Urinary bladder (tissue), 4 donors: ENCODE data around the gene ARHGEF10L. TPM values are rescaled to one million over a fixed set of nuclear protein-coding genes. Genes with fewer than 3 reads are reported as not detected.

Source experiments
- DNase-seq: peaks from one replicate; pipeline ENCODE4 v3.0.0-alpha.2; 2015; ENCODE audit errors: extremely low spot score
- H3K27ac ChIP-seq: one replicate; pipeline ENCODE4 v1.5.1; 2013; ENCODE audit warnings: low read depth, mild to moderate bottlenecking, moderate library complexity
- H3K36me3 ChIP-seq: one replicate; pipeline ENCODE4 v1.6.1; 2013; ENCODE audit warnings: mild to moderate bottlenecking, moderate library complexity; ENCODE audit not compliant: insufficient read depth
- H3K4me1 ChIP-seq: one replicate; pipeline ENCODE4 v1.6.1; 2013; ENCODE audit warnings: mild to moderate bottlenecking, moderate library complexity; ENCODE audit not compliant: insufficient read depth
- H3K4me3 ChIP-seq: one replicate; pipeline ENCODE4 v1.5.1; 2013; ENCODE audit warnings: low read depth, low read length
- WGBS: extraction: QIAGEN DNeasy Blood & Tissue Kit; methylation state at CpG from one replicate; pipeline ENCODE4 v1.1.7; 2013; 5-methylcytosine and 5-hydroxymethylcytosine counted together
- polyA plus RNA-seq: library from polyadenylated mRNA; stranded (reverse); fragments of 200-250 nt; gene quantifications from one replicate; pipeline ENCODE4 v1.2.3, GENCODE V29; 2013
- total RNA-seq: library from RNA; depleted of rRNA; stranded (reverse); fragments of >200 nt; gene quantifications from one replicate; pipeline ENCODE4 v1.2.3, GENCODE V29; 2014
- donor health status: healthy with polysubstance abuse.
- donor health status: healthy.

Gene ARHGEF10L
- total and polyA plus RNA-seq, 2 donors, result 26.5 to 41.4 TPM

GRCh38 chr1:17632541-17633184 lies 93.2 kb downstream of the ARHGEF10L start:
- Histone ChIP-seq H3K4me3 (no peak overlapping the region), H3K4me1 (no peaks in the 10 kb centered on the region), H3K27ac (no peak overlapping the region), H3K36me3 (peaks cover 4% of the 10 kb centered on the region)
- WGBS, result 87% methylated on average over 12 of the region's 12 CpGs
- no peak for DNase-seq

GRCh38 chr1:17633654-17634053 lies 94.2 kb downstream of the ARHGEF10L start:
- Histone ChIP-seq H3K4me3 (no peak overlapping the region), H3K27ac (no peak overlapping the region), H3K4me1 (no peaks in the 10 kb centered on the region), H3K36me3 (peaks cover 4% of the 10 kb centered on the region)
- no peak for DNase-seq
- WGBS, result 80% methylated on average over 8 of the region's 8 CpGs

- WGBS, result 91% methylated on average over 5 of the region's 5 CpGs
- Histone ChIP-seq H3K4me3 (no peak overlapping the region), H3K36me3 (peaks cover 4% of the 10 kb centered on the region), H3K27ac (no peak overlapping the region), H3K4me1 (no peaks in the 10 kb centered on the region)
- DNase-seq, result no peak
Measured at GRCh38 chr1:17635276-17635675, 95.8 kb downstream of the ARHGEF10L start.

GRCh38 chr1:17635811-17636210 lies 96.3 kb downstream of the ARHGEF10L start:
- Histone ChIP-seq H3K27ac (no peak overlapping the region), H3K36me3 (peaks cover 4% of the 10 kb centered on the region), H3K4me1 (no peaks in the 10 kb centered on the region), H3K4me3 (no peak overlapping the region)
- DNase-seq, result no peak
- WGBS, result 82% methylated on average over 9 of the region's 9 CpGs

GRCh38 chr1:17636612-17637011 lies 97.1 kb downstream of the ARHGEF10L start:
- Histone ChIP-seq H3K4me1 (no peaks in the 10 kb centered on the region), H3K4me3 (no peak overlapping the region), H3K27ac (no peak overlapping the region), H3K36me3 (peaks cover 4% of the 10 kb centered on the region)
- 86% methylated on average over 3 of the region's 3 CpGs for WGBS
- DNase-seq, result no peak

GRCh38 chr1:17637055-17637454 lies 97.6 kb downstream of the ARHGEF10L start:
- Histone ChIP-seq H3K4me1 (no peaks in the 10 kb centered on the region), H3K27ac (no peak overlapping the region), H3K36me3 (peaks cover 4% of the 10 kb centered on the region), H3K4me3 (no peak overlapping the region)
- WGBS, result 91% methylated on average over 4 of the region's 4 CpGs
- DNase-seq, result no peak

- Histone ChIP-seq H3K4me1 (no peaks in the 10 kb centered on the region), H3K36me3 (no peaks in the 10 kb centered on the region), H3K27ac (no peak overlapping the region), H3K4me3 (no peak overlapping the region)
- no peak for DNase-seq
- 90% methylated on average over 14 of the region's 14 CpGs for WGBS
Measured at GRCh38 chr1:17639703-17640340, 100.3 kb downstream of the ARHGEF10L start.

GRCh38 chr1:17640393-17640792 lies 100.9 kb downstream of the ARHGEF10L start:
- DNase-seq, result no peak
- no peaks in the 10 kb centered on the region for H3K4me1 ChIP-seq
- 86% methylated on average over 5 of the region's 5 CpGs for WGBS
- no peak overlapping the region for H3K4me3 ChIP-seq
- no peak overlapping the region for H3K27ac ChIP-seq
- H3K36me3 ChIP-seq, result no peaks in the 10 kb centered on the region

- WGBS, result 93% methylated on average over 8 of the region's 8 CpGs
- H3K36me3 ChIP-seq, result no peaks in the 10 kb centered on the region
- H3K4me1 ChIP-seq, result no peaks in the 10 kb centered on the region
- no peak for DNase-seq
- no peak overlapping the region for H3K4me3 ChIP-seq
- H3K27ac ChIP-seq, result no peak overlapping the region
Measured at GRCh38 chr1:17640975-17641374, 101.5 kb downstream of the ARHGEF10L start.

GRCh38 chr1:17642169-17642568 lies 102.7 kb downstream of the ARHGEF10L start:
- WGBS, result 94% methylated on average over 5 of the region's 5 CpGs
- no peak for DNase-seq
- H3K27ac ChIP-seq, result no peak overlapping the region
- no peaks in the 10 kb centered on the region for H3K4me1 ChIP-seq
- no peak overlapping the region for H3K4me3 ChIP-seq
- H3K36me3 ChIP-seq, result no peaks in the 10 kb centered on the region

GRCh38 chr1:17642943-17643342 lies 103.4 kb downstream of the ARHGEF10L start:
- no peaks in the 10 kb centered on the region for H3K4me1 ChIP-seq
- DNase-seq, result no peak
- H3K27ac ChIP-seq, result no peak overlapping the region
- 70% methylated on average over 3 of the region's 3 CpGs for WGBS
- H3K4me3 ChIP-seq, result no peak overlapping the region
- no peaks in the 10 kb centered on the region for H3K36me3 ChIP-seq

- WGBS, result 89% methylated on average over 14 of the region's 14 CpGs
Measured at GRCh38 chr1:17643861-17644703, 104.6 kb downstream of the ARHGEF10L start.

GRCh38 chr1:17645068-17645911 lies 105.8 kb downstream of the ARHGEF10L start:
- no peak overlapping the region for H3K27ac ChIP-seq
- no peak for DNase-seq
- no peaks in the 10 kb centered on the region for H3K4me1 ChIP-seq
- H3K4me3 ChIP-seq, result no peak overlapping the region
- 94% methylated on average over 28 of the region's 28 CpGs for WGBS
- no peaks in the 10 kb centered on the region for H3K36me3 ChIP-seq

More at GRCh38 chr1:17643861-17644703, 104.6 kb downstream of the ARHGEF10L start:
- Histone ChIP-seq H3K4me1 (no peaks in the 10 kb centered on the region), H3K36me3 (no peaks in the 10 kb centered on the region), H3K27ac (no peak overlapping the region), H3K4me3 (no peak overlapping the region)
- DNase-seq, result no peak
